ENCODE results near the gene CSMD2.
"Not testable (repeated sequence)": the region's sequence is repeated elsewhere in the genome, so short reads cannot be mapped to it uniquely, and the experiment has no call there.

CSMD2 gene

DNA sequence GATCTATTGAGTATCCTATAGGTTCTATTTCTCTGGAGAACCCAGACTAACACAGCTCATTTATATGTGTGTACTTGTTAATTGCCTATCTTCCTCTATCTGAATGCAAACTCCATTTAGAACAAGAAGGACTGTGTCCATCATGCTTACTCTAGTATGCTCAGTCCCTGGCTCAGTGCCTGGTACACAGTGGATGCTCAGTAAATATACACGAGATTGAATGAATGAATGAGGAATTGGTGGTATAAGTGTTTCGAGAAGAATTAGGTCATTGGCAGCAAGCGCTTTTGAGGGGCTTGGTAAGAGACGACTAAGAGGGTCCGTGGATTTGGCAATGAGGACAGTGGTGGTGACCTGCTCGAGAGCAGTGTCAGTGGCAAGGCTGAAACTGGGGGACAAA, 112.5 kb downstream of the CSMD2 start:
- no peak for DNase-seq (ENCODE audit: low spot score)

DNA sequence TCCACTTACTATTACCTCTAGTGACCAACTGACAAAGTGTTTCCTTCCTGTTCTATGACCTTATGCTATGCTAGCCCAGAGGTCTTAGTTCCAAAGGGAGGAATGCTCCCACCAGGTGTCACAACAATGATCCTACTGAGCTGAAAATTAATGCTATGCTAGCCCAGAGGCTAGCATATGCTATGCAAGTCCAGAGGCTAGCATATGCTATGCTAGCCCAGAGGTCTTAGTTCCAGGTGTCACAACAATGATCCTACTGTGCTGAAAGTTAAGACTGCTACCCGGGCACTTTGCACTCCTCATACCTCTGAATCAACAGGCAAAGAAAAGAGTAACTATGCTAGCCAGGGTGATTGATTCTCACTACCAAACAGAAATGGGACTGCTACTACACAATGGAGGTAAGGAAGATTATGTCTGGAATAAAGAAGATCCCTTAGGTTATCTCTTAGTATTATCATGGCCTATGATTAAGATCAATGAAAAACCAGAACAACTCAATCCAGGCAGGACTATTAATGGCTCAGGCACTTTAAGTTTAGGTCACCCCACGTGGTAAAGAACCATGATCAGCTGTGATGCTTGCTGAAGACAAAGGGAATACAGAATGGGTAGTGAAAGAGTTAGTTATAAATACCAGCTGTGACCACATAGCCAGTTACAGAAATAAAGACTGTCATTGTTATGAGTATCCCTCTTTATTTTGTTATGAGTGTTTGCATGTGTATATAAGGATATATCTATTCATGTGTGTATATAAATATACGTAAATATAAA, 114.1 kb downstream of the CSMD2 start:
- no peak for DNase-seq (ENCODE audit: low spot score)

GRCh38 chr1:34049994-34050393, 115.0 kb downstream of the CSMD2 start:
- no peak for DNase-seq (ENCODE audit: low spot score)

- no peak for DNase-seq (ENCODE audit: low spot score)
These were observed 115.6 kb downstream of the CSMD2 start for GRCh38 chr1:34049477-34049876.

- DNase-seq (ENCODE audit: low spot score), result no peak
These were observed 127.2 kb downstream of the CSMD2 start for GRCh38 chr1:34037856-34038255.

GRCh38 chr1:34037109-34037508, 127.9 kb downstream of the CSMD2 start:
- DNase-seq (ENCODE audit: low spot score), result no peak

DNA sequence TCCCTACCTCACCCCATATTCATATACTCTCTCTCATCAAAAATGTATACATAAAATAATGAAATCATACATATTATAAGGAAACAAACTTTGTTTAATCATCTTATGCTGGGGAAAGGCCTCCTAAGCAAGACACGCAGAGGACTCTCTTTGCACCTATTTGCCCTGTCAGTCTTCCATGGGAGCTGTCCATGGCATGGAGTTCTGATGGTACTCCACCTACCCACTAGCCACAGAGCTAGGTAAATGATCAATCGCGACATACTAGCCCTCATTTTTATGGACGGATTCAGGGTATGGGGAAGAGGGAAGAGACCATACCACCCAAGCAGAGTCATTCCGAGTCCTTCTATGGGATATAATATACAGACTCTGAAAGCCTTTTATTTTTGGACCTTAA, 131.0 kb downstream of the CSMD2 start:
- no peak for DNase-seq (ENCODE audit: low spot score)

- no peak for DNase-seq (ENCODE audit: low spot score)
These were observed 135.1 kb downstream of the CSMD2 start for GRCh38 chr1:34029954-34030353.

GRCh38 chr1:34029515-34029914, 135.5 kb downstream of the CSMD2 start:
- DNase-seq (ENCODE audit: low spot score), result no peak

- no peak for DNase-seq (ENCODE audit: low spot score)
These were observed 136.5 kb downstream of the CSMD2 start for GRCh38 chr1:34028381-34029055.

DNA sequence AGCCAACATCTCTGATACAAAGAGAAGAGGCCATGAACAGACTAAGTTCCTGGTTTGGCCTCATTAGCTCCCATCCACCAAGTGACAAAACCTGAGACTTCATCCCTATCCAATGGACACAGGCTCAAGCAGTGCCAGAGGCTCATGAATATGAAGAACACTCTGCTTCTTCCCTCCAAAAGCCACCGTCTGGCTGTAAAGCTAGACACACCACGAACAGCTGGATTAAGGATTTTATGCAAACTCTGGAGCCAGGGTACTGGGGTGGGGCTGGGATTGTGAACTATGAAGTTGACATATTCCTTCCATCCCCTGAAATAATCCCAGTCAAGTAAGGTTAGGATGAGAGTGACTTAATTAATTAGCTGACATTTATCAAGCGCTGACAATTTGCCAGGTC, 139.4 kb downstream of the CSMD2 start:
- DNase-seq (ENCODE audit: low spot score), result no peak

- DNase-seq (ENCODE audit: low spot score), result no peak
These were observed 140.5 kb downstream of the CSMD2 start for GRCh38 chr1:34024485-34024884.

- DNase-seq (ENCODE audit: low spot score), result no peak
These were observed 145.1 kb downstream of the CSMD2 start for GRCh38 chr1:34019741-34020552.

DNA sequence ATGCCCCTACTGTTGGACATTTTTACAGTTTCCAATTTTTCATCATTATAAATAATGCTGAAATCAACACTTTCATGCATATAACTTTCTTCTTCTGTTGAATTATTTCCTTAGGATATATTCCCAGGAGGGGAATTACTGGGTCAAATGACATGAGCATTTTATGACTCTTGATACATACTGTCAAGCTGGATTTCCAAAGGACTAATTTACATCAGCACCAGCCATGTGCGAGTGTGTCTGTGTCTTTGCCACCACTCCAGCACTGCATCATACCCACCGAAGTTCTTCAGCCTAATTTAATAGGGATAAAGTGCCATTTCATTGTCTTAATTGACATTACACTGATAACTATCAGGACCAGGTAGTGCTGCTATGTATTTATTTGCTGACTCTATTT, 146.7 kb downstream of the CSMD2 start:
- no peak for DNase-seq (ENCODE audit: low spot score)

DNA sequence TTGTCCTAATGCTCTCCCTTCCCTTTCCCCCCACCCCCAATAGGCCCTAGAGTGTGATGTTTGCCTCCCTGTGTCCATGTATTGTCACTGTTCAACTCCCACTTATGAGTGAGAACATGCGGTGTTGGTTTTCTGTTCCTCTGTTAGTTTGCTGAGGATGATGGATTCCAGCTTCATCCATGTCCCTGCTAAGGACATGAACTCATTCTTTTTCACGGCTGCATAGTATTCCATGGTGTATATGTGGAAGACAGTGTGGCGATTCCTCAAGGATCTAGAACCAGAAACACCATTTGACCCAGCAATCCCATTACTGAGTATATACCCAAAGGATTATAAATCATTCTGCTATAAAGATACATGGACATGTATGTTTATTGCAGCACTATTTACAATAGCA, 148.7 kb downstream of the CSMD2 start:
- DNase-seq (ENCODE audit: low spot score), result not testable (repeated sequence)

- no peak for DNase-seq (ENCODE audit: low spot score)
These were observed 150.9 kb downstream of the CSMD2 start for GRCh38 chr1:34013958-34014737.

GRCh38 chr1:34013136-34013535, 151.9 kb downstream of the CSMD2 start:
- DNase-seq (ENCODE audit: low spot score), result no peak

DNA sequence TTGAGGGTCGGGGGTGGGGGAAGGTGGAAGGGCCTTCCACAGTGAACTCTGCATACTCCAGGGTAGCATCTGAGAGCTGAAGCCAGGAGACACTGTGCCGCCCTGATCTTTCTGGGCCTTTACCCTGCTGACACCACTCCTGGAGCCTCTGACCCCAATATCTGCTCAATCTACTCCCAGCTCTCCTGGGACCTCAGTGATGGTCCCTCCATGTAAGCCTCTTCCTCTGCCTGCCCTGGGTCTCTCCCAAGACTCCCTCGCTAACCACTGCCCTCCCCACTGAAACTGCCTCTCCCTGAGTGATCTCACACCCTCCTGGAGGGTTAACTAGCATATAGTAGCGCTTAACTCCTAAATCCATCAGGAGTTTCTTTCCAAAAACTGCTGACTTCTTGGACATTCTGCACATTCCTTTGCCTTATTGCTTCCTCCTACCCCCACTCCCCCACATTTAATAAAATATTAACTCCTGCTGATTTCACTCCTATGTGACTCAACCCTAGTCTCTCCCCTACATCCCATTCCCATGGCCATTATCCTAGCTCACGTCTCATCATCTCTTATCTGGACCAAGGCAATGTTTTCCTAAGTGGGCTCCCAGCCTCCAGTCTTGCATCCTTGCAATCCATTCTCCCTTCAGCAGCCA, 155.6 kb downstream of the CSMD2 start:
- no peak for DNase-seq (ENCODE audit: low spot score)

GRCh38 chr1:34007760-34008159, 157.3 kb downstream of the CSMD2 start:
- DNase-seq (ENCODE audit: low spot score), result no peak

GRCh38 chr1:34005309-34005708, 159.7 kb downstream of the CSMD2 start:
- no peak for DNase-seq (ENCODE audit: low spot score)

DNA sequence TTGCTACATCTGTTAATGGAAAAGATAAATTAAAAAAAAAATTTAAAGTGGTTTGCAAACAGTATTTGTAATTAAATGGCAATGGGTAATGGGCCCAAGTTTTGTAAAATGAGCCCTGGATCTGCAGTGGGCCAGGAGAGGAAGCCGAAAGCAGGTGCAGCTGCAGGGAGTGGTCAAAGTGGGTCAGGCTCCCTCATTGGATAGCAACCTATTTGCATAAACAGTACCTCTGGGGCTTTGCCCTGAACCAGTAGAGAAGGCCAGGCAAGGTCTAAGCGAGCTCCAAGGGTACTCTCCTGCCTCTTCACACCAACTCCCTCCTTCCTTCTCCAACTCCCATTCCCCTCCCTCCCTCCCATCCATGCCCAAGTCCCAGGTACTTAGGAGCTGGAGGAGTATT, 162.2 kb downstream of the CSMD2 start:
- DNase-seq (ENCODE audit: low spot score), result no peak
